Measurements from ENCODE around the gene TNNI2.
"Not testable (repeated sequence)": the region's sequence is repeated elsewhere in the genome, so short reads cannot be mapped to it uniquely, and the experiment has no call there.

TNNI2 gene

GRCh38 chr11:1872267-1872985, 33.6 kb downstream of the TNNI2 start:
- FAIRE-seq (no peak), DNase-seq (ENCODE audit: low spot score) (no peak)

GRCh38 chr11:1873048-1873812, 34.4 kb downstream of the TNNI2 start:
- DNase-seq (ENCODE audit: low spot score) (peak; percentile 23), FAIRE-seq (no peak)

- DNase-seq (ENCODE audit: low spot score); FAIRE-seq: not testable (repeated sequence)
Measured at GRCh38 chr11:1873813-1874150, 35.0 kb downstream of the TNNI2 start.

GRCh38 chr11:1874441-1875092, 35.8 kb downstream of the TNNI2 start:
- FAIRE-seq; DNase-seq (ENCODE audit: low spot score): not testable (repeated sequence)

- DNase-seq (ENCODE audit: low spot score) (no peak), FAIRE-seq (no peak)
Measured at GRCh38 chr11:1875093-1875850, 36.5 kb downstream of the TNNI2 start.

GRCh38 chr11:1875851-1876301, 37.1 kb downstream of the TNNI2 start:
- not testable (repeated sequence) for FAIRE-seq; DNase-seq (ENCODE audit: low spot score)

GRCh38 chr11:1876361-1877063, 37.7 kb downstream of the TNNI2 start:
- DNase-seq (ENCODE audit: low spot score): peak; percentile 68
- FAIRE-seq: peak; percentile 93

GRCh38 chr11:1877211-1878136, 38.7 kb downstream of the TNNI2 start:
- peak; percentile 74 for FAIRE-seq
- peak; percentile 54 for DNase-seq (ENCODE audit: low spot score)

GRCh38 chr11:1878137-1879031, 39.6 kb downstream of the TNNI2 start:
- no peak for DNase-seq (ENCODE audit: low spot score)
- FAIRE-seq: no peak

GRCh38 chr11:1879342-1879940, 40.7 kb downstream of the TNNI2 start:
- DNase-seq (ENCODE audit: low spot score) (no peak), FAIRE-seq (no peak)

- DNase-seq (ENCODE audit: low spot score): no peak
Measured at GRCh38 chr11:1879941-1880720, 41.4 kb downstream of the TNNI2 start.

GRCh38 chr11:1880746-1881441, 42.1 kb downstream of the TNNI2 start:
- FAIRE-seq: no peak
- no peak for DNase-seq (ENCODE audit: low spot score)

More at GRCh38 chr11:1879941-1880720, 41.4 kb downstream of the TNNI2 start:
- no peak for FAIRE-seq

GRCh38 chr11:1881442-1882264, 42.9 kb downstream of the TNNI2 start:
- FAIRE-seq (no peak), DNase-seq (ENCODE audit: low spot score) (no peak)

- FAIRE-seq: no peak
Measured at GRCh38 chr11:1882265-1883238, 43.8 kb downstream of the TNNI2 start.

More at GRCh38 chr11:1882265-1883238, 43.8 kb downstream of the TNNI2 start:
- peak; percentile 77 for DNase-seq (ENCODE audit: low spot score)
